ENCODE results near the gene NINJ2.

Gene NINJ2

DNA sequence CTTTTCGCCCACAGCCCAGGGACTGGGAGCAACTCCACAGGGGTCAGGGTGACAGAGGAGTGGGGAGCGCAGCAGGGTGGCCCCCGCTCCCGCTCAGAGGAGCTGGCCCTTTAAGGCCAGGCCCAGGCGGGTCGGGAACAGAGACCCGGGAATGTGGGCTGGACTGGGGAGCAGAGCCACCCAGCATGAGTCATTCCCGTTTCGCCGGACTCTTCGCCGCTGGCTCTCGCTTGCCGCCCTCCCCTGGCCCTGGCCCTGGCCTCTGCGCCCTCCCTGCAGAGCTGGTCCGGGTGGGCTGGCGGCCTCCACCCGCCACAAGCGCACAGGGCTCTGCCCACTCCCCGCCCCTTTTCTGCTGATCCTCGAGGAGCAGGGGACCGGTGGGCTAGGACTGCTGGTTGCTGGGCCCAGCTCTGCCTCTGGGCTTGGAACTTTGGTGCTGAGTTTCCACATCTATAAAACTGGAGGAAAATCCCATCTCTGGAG lies 92.8 kb downstream of the NINJ2 start:
- DNase-seq (ENCODE audit: low read depth, low spot score): no peak

DNA sequence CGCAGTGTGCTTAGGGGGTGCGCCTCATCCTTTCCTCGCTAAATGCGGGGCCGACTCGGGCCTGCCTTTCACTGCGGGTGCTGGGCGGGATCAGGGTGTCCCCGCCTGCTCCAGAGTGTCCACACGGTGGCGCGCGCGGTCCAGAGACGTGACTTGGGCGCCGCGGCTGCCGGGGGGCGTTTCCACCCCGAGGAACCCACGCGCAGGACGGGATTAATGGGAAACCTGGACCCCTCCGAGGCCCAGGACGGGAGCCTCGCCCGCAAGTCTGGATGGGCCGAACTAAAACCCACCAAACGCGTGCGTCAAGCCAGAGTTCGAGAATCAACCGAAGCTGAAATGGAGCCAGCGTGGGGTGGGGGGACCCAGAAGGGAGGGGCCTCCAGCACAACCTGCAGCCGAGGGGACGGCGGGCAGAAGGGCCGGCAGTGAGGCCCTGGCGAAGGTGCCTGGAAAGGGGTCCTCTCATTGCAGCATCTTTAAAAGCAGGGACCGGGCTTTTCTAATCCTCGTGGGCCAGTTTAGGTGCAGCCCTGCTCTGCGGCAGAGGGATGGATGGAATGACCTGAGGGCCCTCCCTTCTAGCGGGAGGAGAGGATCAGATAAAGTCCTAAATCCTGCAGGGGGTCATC lies 93.3 kb downstream of the NINJ2 start:
- peak; percentile 43 for DNase-seq (ENCODE audit: low read depth, low spot score)

DNA sequence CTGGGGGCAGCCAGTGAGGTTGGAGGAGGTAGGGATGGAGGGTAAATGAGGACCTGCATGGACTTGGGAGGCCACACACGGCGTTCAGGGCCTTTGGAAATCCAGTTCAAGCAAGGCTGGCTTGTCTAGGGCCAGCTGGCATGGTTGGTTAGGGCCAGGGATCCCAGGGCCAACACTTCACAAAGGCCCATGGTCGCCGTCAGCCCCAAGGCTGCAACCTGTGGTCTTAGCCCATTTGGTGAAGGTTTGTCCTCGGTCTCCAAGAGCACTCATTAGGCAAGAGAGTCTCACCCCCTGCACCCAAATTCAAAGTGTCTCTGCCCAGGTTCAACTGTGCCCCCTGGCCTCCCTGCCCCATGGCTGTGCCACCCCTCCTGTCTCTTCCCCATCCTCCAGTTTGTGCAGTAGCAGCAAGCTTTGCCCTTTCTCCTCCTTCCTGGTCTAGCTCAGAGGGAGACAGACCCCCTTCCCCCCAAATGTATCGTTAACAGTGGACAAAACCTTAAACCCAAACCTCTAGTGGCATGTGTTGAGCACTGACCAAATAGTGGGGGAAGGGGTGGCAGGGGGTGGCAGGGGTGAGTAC lies 94.1 kb downstream of the NINJ2 start:
- no peak for DNase-seq (ENCODE audit: low read depth, low spot score)

DNA sequence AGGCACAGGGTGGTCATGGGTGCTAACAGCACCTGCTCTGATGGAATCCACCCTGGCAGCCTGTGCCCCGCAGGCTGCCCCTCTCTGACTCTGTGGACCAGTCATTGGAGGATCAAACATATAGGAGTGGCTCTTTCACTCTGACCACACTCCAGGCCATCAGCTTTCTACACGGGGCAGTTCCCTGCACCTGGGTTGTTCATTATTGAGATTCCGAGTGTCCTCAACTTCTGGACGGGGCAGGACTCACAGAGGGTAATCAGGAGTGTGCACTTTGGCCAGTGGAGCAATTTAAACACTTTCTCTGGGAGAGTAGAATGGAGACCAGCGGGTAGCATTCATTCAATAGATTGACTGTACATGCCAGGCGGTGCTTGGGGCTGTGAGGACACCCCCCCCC lies 94.8 kb downstream of the NINJ2 start:
- DNase-seq (ENCODE audit: low read depth, low spot score): no peak

DNA sequence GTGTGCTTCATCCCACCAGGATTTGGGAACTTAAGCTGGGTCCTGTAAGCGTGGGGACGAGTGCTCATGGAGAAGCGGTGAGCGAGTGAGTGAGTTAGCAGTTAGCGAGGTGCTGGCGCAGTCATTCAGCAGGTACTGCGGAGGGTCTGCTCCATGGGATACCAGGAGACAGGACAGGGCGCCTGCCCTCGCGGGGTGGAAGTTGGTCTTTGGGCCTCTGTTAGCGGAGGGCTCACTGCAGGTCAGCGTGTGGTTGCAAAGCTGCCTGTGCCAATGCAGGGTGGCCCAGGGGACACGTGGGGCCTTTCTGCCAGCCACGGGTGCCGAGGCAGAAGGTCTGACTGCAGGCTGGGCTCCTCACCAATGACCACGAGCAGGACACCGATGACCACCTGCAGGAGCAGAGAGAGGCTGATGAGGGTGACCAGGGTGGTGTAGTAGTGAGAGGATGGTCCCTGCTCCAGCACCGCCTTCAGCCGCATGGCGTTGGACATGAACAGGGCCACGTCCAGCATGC lies 97.6 kb downstream of the NINJ2 start:
- no peak for DNase-seq (ENCODE audit: low read depth, low spot score)

DNA sequence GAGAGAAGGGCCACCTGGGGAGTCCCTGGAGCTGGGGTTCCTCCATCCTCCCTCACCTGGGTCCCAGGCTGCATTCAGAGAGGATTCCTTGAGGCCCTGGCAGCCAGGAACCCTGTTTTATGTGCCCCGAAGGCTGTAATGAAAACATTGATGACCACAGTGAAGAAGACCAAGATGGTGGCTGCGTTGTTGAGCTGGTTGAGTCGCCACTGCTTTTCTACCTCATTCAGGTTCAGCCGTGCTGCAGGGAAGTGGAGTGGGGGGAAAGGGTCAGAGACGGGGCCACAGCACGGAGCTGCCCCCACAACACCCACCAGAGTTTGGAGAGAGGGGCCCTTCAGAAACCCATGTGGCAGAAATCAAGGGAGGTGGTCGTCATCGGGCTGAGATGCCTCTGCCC lies 98.1 kb downstream of the NINJ2 start:
- DNase-seq (ENCODE audit: low read depth, low spot score): no peak

DNA sequence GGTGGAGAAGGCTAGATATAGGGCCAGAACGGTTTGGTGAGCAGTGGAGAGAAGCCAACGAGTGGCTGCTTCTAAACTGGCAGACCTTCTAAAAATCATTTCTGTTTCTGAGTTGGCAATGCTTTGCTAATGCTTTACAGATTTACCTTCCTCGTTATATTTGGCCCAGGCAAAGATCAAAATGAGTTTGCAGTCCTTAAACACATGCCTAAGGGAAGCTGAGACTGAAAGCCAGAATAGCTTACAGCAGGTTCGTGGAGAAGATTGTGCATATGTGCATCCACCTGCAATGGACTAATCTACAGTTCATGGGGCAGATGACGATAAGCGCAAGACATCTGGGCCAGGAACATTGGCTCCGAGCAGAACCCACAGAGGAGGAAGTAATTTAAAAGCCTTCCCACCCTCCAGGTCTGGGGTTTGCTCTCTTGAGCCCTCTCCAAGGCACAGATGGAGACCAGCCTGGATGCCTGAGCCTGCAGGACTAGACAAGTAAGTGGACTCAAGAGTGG lies 99.4 kb downstream of the NINJ2 start:
- DNase-seq (ENCODE audit: low read depth, low spot score): no peak

DNA sequence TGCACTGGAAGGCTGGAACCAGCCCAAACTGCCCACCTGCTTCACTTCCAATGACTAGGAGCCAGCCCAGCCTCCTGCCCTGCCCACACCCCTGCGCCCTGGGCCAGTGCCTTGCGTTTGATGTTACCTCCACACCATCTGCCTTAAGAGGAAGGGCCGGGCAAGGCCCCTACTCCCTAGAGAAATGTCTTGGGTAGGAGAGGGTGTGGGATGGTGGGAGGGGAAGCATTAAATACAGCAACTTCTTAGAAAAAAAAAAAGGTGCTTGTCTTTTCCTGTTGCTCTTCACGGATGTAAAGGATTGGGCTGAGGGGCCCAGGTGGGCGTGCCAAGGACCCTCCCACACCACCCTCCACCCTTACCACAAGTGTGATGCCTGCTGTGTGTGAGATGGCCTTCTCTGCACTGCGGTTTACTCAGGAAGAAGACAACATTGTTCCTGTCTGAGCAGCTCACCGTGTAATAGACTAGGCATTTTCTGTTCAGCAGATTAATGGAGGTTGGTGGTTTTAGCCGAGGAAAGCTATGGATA lies 99.9 kb downstream of the NINJ2 start:
- no peak for DNase-seq (ENCODE audit: low read depth, low spot score)

DNA sequence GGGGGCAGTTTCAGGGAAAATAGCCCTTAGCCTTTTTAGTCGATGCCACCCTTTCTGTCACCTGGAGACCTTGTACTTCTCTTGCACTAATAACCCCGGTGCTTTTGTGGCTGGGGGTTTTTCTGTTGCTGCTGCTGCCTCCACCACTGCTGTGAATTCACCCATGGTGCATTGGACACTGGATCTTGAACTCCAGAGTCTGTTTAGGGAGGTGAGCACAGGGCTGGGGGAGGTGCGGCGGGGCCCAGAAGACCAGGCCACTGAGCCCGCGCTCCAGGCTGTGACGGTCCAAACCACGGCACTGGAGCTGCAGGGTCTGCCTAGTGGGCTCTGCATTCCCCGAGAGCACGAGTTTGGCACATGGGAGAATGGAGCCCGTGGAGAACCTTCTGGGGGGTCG lies 100.6 kb downstream of the NINJ2 start:
- DNase-seq (ENCODE audit: low read depth, low spot score): no peak

DNA sequence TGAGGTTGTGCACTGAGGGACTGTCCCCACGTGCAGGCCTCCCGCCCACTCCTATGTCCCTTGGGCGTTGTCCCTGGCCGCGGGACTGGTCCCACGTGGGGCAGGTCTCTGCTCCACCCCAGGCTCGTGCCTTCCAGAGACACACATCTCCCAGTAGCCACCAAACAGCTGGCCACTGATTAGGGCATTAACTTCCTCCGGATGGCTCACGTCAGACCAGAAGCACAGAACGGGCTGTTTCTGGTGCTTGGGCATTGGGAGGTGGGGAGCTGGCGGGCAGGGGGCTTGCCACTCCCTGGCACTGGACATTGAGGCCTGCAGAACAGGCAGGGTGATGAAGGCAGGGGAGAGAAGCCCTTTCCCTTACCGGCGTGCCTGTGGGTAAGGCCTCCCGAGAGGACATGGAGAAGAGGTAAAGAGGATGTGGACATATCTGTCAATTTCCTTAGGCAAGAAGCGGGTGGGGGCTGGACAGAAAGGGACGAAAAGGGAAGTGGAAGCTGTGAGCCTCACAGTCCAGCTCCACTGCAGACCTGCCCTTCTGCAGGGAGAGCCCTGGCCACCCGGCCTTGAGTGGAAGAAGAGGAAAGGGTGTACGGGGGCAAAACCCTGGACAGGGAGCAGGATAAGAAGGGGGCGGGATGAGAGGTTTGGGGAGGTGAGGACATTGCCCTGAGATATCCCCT lies 101.2 kb downstream of the NINJ2 start:
- DNase-seq (ENCODE audit: low read depth, low spot score): no peak

DNA sequence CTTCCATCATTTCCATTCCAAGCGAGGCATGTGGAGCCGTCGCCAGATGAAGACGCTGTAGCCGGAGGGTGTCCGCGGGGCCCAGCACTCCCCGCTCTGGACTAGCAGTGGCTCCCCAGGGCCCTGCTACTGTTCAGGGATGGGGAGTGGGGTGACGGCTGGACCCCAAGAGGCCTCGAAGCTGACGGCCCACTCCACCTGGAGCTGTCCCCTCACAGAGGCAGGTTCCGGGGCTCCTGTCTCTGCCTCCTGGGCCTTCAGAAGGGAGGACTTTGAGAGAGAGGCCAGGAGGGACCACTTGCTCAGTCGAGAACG lies 101.9 kb downstream of the NINJ2 start:
- DNase-seq (ENCODE audit: low read depth, low spot score): no peak

DNA sequence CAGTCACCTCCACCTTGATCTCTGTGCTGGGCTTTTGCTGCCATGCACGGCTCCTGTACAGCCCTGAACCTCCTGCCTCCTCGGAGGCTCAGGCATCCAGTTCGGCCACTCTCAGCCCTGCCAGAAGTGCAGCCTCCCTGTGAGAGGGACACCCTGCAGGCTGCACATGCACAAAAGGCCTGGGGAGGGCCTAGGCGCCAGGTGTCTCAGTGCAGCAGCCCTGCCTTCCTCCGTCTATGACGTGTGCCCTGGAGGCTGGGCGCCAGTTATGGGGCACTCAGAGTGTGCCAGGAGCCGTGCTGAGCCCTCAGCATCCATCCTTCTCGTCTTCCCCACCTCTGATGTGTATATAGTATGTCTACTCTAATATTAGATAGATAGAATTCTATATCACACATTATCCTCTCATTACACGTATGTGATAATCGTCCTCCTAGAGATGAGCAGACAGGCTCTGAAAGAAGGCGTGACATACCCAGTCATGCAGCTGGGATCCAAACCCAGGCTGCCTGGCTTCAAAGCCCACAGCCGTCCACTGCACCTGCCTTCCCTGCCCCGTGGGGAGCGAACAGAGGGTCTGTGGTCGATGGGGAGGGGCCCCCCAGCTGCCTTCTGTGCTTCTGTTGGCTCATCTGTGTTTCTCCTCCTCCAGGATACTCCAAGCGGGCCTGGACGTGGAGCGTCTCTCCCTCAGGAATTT lies 102.4 kb downstream of the NINJ2 start:
- no peak for DNase-seq (ENCODE audit: low read depth, low spot score)

DNA sequence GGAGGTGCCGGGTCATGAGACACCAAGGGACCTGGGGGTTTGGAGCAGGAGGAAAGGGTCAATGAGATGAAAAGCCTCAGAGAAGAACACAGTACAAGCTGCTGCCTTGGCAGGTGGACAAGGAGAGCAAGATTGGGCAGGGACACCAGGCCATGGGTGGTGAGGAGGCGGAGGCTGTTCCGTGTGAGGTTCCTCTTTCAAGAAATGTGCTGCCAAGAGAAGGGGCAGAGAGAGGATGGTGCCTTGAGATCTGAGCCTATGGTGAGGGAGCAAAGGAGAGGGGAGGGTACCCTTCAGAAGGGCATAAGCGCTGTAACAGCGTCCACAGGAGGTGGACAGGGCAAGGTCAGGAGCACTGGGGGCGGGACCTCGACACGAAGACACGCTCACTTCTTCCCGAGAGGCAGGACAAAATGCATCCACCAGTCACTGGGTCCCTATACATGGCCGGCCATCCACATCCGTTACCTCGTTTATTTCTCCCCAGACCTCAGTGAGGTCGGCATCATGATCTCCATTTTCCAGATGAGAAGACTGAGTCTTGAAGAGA lies 103.3 kb downstream of the NINJ2 start:
- DNase-seq (ENCODE audit: low read depth, low spot score): no peak

DNA sequence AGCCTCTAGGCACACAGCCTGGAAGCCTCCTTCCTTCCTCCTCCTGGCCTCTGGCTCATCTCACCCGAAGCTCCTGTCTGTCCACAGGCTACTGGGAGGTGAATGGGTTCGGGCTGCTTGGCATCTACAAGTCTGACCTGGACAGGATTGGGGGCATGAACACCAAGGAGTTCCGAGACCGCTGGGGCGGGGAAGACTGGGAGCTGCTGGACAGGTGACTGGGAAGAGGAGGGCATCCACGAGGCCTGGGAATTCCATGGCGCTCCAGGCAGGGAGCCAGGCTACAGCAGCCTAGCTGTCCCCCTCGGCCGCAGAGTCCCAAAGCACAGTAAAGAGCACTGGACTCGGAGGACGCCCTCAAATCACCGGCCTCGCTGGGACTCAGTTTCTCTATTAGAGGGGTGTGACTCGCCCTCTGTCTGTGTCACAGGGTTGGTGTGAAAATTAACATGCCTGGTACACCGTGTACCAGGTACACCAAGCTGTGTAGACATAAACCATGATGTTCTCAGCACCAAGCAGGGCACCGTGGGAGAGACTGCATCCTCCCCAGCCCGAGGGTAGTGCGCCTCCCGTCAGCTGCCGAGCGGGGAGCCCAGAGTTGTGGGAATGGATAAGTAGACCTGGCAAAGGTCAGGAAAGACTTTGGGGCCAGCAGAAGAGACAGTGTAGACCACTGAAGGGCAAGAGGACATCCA lies 103.9 kb downstream of the NINJ2 start:
- no peak for DNase-seq (ENCODE audit: low read depth, low spot score)

DNA sequence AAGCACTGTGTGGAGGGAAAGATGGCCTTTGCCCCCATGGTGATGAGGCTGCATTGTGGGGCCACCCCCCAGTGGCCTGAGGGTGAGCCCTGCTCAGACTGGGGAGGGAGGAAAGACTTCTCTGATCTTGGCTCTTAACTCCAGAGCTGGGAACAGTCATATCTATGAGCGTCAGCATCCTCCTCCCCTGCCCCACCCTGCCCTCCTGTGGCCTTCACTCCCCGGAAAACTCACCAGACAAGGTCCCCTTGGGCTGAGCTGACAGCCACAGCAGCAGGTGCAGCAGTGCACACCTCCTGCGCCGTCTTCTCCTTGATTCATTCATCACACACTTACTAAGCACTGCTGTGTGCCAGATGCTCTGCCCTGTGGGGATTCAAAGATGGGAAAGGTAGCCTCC lies 104.7 kb downstream of the NINJ2 start:
- no peak for DNase-seq (ENCODE audit: low read depth, low spot score)

DNA sequence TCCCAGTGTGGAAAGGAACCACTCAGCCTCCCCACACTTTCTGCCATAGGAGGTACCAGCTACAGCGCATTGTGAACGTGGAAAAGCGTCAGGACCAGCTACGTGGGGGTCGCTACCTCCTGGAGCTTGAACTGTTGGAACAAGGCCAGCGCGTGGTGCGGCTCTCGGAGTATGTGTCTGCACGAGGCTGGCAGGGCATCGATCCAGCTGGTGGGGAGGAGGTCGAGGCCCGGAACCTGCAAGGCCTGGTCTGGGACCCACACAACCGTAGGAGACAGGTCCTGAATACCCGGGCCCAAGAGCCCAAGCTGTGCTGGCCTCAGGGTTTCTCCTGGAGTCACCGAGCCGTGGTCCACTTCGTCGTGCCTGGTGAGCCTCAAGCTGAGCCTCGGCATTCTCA lies 106.7 kb downstream of the NINJ2 start:
- DNase-seq (ENCODE audit: low read depth, low spot score): no peak

DNA sequence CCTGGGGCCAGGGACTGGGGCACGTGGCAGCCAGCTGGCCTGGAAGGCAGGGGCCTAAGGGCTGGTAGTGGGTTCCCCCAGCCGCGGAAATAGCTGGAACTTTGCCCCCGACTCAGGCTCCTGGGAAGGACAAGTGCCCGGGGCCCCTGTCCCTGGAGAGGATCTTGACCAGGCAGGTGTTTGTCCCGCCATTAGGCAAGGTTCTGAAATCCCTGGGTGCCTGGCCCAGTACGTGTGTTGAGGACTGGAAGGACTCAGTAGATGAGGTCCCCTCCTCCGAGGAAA lies 109.3 kb downstream of the NINJ2 start:
- no peak for DNase-seq (ENCODE audit: low read depth, low spot score)

DNA sequence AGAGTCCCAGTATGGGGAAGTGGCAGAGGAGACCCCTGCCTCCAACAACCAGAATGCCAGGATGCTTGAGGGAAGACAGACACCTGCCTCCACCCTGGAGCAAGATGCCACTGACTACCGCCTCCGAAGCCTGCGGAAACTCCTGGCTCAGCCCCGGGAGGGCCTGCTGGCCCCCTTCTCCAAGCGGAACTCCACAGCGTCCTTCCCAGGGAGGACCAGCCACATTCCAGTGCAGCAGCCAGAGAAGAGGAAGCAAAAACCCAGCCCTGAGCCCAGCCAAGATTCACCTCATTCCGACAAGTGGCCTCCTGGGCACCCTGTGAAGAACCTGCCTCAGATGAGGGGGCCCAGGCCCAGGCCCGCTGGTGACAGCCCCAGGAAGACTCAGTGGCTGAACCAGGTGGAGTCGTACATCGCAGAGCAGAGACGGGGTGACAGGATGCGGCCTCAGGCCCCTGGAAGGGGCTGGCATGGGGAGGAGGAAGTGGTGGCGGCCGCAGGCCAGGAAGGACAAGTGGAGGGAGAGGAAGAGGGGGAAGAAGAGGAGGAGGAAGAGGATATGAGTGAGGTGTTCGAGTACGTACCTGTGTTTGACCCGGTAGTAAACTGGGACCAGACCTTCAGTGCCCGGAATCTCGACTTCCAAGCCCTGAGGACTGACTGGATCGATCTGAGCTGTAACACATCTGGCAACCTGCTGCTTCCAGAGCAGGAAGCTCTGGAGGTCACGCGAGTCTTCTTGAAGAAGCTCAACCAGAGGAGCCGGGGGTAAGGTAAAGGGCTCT lies 109.8 kb downstream of the NINJ2 start:
- DNase-seq (ENCODE audit: low read depth, low spot score): no peak

DNA sequence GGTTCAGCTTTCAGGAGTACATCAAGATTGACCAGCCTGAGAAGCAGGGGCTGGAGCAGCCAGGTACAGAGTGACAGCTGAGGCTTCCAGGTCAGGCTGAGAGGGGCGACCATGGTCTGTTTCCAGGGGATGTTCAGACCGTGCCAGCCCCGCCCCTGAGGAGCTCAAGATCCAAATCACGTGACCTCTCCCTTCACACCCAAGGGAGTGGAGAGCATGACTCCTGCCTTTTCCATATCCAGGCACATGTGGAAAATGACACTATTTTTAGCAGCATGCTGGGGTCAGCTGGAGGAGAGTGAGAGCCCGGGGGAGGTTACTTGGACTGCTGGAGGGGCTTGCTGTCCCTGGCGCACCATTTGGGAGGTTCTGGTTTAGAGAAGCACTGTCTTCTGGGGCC lies 110.8 kb downstream of the NINJ2 start:
- DNase-seq (ENCODE audit: low read depth, low spot score): no peak

DNA sequence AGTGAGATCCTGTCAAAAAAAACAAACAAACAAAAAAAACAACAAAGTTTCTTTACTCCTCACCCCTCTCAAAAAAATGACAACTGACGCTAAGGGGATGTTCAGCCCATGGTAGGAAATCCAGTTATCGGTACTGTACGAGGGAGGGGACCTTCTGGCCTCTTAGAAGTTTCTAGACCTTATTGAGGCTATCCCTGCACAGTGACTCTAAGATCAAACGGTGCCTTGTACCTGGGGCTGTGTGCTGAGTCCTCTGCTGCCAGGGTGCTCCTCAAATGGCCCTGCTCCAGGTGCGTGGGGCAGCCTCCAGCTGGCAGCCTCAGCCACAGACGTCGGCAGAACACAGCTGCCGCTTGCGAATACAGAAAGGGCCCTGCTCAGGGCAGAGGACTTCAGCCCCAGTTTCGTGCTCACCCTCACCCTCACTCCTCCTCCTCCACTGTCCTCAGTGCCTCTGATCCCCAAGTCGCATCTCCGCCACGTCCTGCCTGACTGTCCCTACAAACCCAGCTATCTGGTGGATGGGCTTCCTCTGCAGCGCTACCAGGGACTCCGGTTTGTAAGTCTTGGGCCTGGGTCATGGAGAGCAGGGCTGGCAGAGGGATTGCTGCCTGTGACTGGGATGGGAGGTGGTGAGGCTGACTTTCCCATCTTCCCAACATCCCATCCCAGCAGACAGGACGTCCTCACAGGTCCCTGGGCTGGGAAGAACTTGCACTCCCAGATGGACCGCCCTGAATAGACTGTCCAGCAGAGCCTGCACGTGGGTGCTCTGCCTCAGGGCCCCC lies 112.6 kb downstream of the NINJ2 start:
- no peak for DNase-seq (ENCODE audit: low read depth, low spot score)

Measured in brain pericyte (primary cell).